ENCODE results near the gene ECHDC3.

DNA sequence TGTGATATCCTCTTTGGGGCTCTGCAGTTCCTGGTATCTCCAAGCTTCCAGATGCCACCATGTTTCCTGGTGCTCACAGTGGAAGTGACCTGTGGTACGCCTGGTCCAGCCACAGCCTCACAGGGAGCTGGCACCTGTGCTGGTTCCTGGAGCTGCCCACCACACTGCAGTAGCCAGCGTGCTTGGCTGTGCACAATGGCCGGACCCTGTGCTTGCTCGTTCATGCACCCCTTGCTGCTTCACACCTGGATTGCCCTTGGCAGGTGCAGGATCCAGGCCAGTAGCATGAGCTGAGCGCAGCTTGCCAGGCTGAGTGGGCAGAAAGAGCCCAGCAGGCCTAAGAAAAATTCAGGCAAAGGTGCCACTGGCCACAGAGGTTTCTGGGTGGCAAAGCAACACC is 11.4 kb upstream of the ECHDC3 start:
- no peak for TF ChIP-seq CTCF (IDR thresholded peaks at IDR 0.05 in 2 of 3, conservative IDR thresholded peaks at IDR 0.05 in 1 of 3; ENCODE audit: borderline replicate concordance in 1 of 3, insufficient read depth in 1 of 3, low read depth in 2 of 3, low read length in 2 of 3)
- no peak for TF ChIP-seq EZH2 (IDR thresholded peaks at IDR 0.05)
- no peak for TF ChIP-seq ZNF274 (IDR thresholded peaks at IDR 0.05; ENCODE audit: low read depth, low read length)
- no peak for TF ChIP-seq ZFX (IDR thresholded peaks at IDR 0.05)
- no peak for TF ChIP-seq EGR1 (IDR thresholded peaks at IDR 0.05; ENCODE audit: low read depth)
- no peak for TF ChIP-seq POLR2AphosphoS5 (IDR thresholded peaks at IDR 0.05; ENCODE audit: low read depth, low read length)
- no peak for TF ChIP-seq SP1 (IDR thresholded peaks at IDR 0.05; ENCODE audit: low read depth)
- TF ChIP-seq, protein P1, sequence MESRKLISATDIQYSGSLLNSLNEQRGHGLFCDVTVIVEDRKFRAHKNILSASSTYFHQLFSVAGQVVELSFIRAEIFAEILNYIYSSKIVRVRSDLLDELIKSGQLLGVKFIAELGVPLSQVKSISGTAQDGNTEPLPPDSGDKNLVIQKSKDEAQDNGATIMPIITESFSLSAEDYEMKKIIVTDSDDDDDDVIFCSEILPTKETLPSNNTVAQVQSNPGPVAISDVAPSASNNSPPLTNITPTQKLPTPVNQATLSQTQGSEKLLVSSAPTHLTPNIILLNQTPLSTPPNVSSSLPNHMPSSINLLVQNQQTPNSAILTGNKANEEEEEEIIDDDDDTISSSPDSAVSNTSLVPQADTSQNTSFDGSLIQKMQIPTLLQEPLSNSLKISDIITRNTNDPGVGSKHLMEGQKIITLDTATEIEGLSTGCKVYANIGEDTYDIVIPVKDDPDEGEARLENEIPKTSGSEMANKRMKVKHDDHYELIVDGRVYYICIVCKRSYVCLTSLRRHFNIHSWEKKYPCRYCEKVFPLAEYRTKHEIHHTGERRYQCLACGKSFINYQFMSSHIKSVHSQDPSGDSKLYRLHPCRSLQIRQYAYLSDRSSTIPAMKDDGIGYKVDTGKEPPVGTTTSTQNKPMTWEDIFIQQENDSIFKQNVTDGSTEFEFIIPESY (IDR thresholded peaks at IDR 0.05; ENCODE audit: extremely low read depth, insufficient replicate concordance, low read length) = no peak
